ENCODE data around the gene PADI1. TPM values are rescaled to one million over a fixed set of nuclear protein-coding genes. Genes with fewer than 3 reads are reported as not detected.

PADI1 gene
- total RNA-seq, 1 donor: 0.43 TPM

- H3K4me3 ChIP-seq (ENCODE audit: low read depth, low read length): no peak overlapping the region
- no peak for DNase-seq (ENCODE audit: low read depth)
- no peak for TF ChIP-seq CTCF (IDR thresholded peaks at IDR 0.05; ENCODE audit: insufficient read depth, low read depth, low read length)
Measured at GRCh38 chr1:17276568-17276967, 71.6 kb downstream of the PADI1 start.

DNA sequence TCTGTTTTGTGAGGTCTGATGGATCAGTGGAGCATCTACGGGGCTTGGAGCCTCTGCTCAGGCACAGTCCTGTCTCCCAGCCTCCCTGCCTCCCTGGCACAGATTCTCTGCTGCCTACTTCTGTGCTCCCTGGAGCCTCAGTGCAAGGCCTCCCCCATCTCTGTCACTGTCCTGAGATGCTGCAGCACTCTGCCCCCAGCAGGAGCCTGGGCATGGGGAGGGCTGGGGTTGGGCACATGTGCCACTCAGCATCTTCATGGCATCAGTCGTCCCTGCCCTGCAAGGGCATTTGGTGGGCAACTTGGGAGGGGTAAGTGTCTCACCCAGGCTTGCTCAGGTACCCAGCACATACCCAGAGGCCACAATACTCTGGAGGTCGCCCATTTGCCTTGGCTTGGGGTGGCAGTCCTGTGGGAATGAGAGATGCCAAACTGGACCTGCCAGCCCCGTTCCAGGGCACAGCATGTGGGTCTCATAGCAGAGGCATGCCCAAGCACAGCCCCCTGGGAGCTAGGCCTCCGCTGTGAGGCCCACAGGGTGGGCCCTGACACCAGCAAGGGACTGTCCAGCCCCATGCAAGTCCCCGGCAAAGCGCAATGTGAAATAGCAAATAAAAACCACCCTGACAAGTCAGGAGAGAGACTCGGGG is 72.7 kb downstream of the PADI1 start:
- no peak for TF ChIP-seq CTCF (IDR thresholded peaks at IDR 0.05; ENCODE audit: insufficient read depth, low read depth, low read length)
- H3K4me3 ChIP-seq (ENCODE audit: low read depth, low read length): no peak overlapping the region
- no peak for DNase-seq (ENCODE audit: low read depth)

DNA sequence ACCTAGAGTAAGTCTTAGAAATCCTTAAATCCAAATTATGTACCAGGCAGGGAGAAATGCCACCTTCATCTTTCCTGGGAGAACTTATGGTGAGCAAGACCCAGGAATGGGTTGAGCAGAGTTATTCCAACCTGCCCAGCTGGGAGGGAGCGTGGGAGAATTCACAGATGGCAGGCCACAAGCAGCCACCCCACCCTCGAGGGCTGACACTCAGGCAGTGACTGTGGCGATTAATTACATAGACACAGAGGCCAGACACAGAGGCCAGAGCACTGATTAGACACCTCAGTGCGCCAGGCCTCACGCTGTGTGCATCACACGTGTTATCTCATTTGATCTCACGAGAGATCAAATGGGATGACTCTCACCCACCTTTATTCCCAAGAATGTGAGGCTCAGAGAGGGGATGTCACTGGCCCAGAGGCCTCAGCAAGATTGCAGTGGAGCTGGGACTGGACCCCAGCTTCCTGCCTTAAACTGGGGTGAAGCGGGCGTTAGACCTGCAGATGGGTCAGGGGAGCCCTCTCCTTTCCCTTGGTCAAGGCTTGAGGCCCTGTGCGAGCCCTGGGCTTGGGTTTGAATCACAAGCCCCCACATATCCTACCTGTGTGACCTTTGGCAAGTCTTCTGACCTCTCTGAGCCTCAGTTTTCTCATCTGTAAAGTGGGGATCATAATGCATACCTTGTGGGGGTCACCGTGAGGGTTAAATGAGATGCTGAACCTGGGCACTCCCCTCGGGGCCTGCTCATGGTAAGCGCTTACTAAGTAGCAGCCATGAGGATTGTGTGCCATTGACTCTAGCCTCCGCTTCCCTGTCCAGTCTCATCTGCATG is 74.3 kb downstream of the PADI1 start:
- TF ChIP-seq CTCF (IDR thresholded peaks at IDR 0.05; ENCODE audit: insufficient read depth, low read depth, low read length): no peak
- DNase-seq (ENCODE audit: low read depth): no peak
- no peak overlapping the region for H3K4me3 ChIP-seq (ENCODE audit: low read depth, low read length)

GRCh38 chr1:17280436-17280835 is 75.5 kb downstream of the PADI1 start:
- no peak overlapping the region for H3K4me3 ChIP-seq (ENCODE audit: low read depth, low read length)
- no peak for DNase-seq (ENCODE audit: low read depth)
- no peak for TF ChIP-seq CTCF (IDR thresholded peaks at IDR 0.05; ENCODE audit: insufficient read depth, low read depth, low read length)

GRCh38 chr1:17280894-17281293 is 76.0 kb downstream of the PADI1 start:
- no peak for TF ChIP-seq CTCF (IDR thresholded peaks at IDR 0.05; ENCODE audit: insufficient read depth, low read depth, low read length)
- DNase-seq (ENCODE audit: low read depth): no peak
- no peak overlapping the region for H3K4me3 ChIP-seq (ENCODE audit: low read depth, low read length)

DNA sequence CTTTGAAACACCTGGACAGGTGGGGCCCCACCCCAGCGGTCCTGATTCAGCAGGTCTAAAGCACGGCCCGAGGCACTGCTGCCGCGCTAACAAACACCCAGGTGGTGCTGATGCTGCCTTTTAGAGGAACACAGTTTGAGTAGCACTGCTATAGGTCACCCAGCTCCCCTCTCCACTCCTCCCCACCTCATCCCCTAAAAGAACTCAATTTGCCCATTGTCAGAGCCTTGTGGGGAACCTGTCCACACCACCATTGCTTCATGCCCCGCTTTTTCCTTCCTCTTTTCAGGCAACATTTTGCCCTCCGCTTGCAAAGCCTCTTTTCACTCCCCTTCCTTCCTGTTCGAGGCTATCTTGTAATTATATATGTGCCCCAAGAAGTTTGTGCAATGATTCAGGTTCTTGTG is 76.8 kb downstream of the PADI1 start:
- no peak for DNase-seq (ENCODE audit: low read depth)
- no peak for TF ChIP-seq CTCF (IDR thresholded peaks at IDR 0.05; ENCODE audit: insufficient read depth, low read depth, low read length)
- no peak overlapping the region for H3K4me3 ChIP-seq (ENCODE audit: low read depth, low read length)
